HG02678 (cell line): ENCODE results near the gene PTPN4.
"Not testable (repeated sequence)": the region's sequence is repeated elsewhere in the genome, so short reads cannot be mapped to it uniquely, and the experiment has no call there.

Experiments
- ATAC-seq: cut with Tn5 transposase; IDR thresholded peaks from one replicate; pipeline ENCODE4 v1.9.1; 2021; ENCODE audit warnings: mild to moderate bottlenecking, moderate library complexity; ENCODE audit not compliant: unreplicated experiment

The PTPN4 gene

GRCh38 chr2:120012363-120012762 lies 252.6 kb downstream of the PTPN4 start:
- ATAC-seq: no peak

GRCh38 chr2:120012771-120013596 lies 253.3 kb downstream of the PTPN4 start, which contains the start of gene EPB41L5:
Gene EPB41L5, plus strand, starts transcription at chr2:120013077. Its CDS starts 6,008 bp downstream, at chr2:120019085.
- peak; percentile 90 for ATAC-seq

GRCh38 chr2:120013597-120014223 lies 254.0 kb downstream of the PTPN4 start:
- no peak for ATAC-seq

GRCh38 chr2:120014226-120014980 lies 254.7 kb downstream of the PTPN4 start:
- ATAC-seq: no peak

- no peak for ATAC-seq
Observed at GRCh38 chr2:120016800-120017199, 257.1 kb downstream of the PTPN4 start.

GRCh38 chr2:120017201-120017600 lies 257.5 kb downstream of the PTPN4 start:
- ATAC-seq: no peak

GRCh38 chr2:120018549-120018948 lies 258.8 kb downstream of the PTPN4 start:
- no peak for ATAC-seq

GRCh38 chr2:120020554-120020953 lies 260.8 kb downstream of the PTPN4 start:
- no peak for ATAC-seq

GRCh38 chr2:120022505-120022904 lies 262.8 kb downstream of the PTPN4 start:
- ATAC-seq: not testable (repeated sequence)

- no peak for ATAC-seq
Observed at GRCh38 chr2:120026890-120027289, 267.2 kb downstream of the PTPN4 start.

GRCh38 chr2:120028795-120029194 lies 269.1 kb downstream of the PTPN4 start:
- no peak for ATAC-seq

GRCh38 chr2:120029672-120030640 lies 270.2 kb downstream of the PTPN4 start:
- ATAC-seq: no peak

GRCh38 chr2:120032297-120032696 lies 272.6 kb downstream of the PTPN4 start:
- ATAC-seq: no peak
